Mesenchymal stem cell (in vitro differentiated cells and primary cell): ENCODE measurements around the gene ZDHHC16.

Experiments used
- DNase-seq: peaks from one replicate; pipeline ENCODE4 v3.0.0-alpha.2; 2013
- H2AFZ ChIP-seq: one replicate; pipeline ENCODE4 v1.6.1; 2013; ENCODE audit warnings: low read depth, mild to moderate bottlenecking, control low read depth, inconsistent platforms, low read length, moderate library complexity
- H2AK5ac ChIP-seq: 2 replicates; pipeline ENCODE4 v1.6.1; 2013; ENCODE audit warnings: low read length, moderate library complexity, mild to moderate bottlenecking, inconsistent platforms; ENCODE audit not compliant: severe bottlenecking
- H2BK120ac ChIP-seq: one replicate; pipeline ENCODE4 v1.6.1; 2013; ENCODE audit warnings: low read depth, mild to moderate bottlenecking, inconsistent platforms, low read length, moderate library complexity
- H2BK12ac ChIP-seq, 2 experiments: one replicate each; pipeline ENCODE4 v1.6.1; 2013; ENCODE audit warnings: inconsistent platforms in 2 of 2, low read length in 2 of 2, mild to moderate bottlenecking in 2 of 2, moderate library complexity in 2 of 2, control low read depth in 1 of 2
- H2BK15ac ChIP-seq: one replicate; pipeline ENCODE4 v1.6.1; 2013; ENCODE audit warnings: mild to moderate bottlenecking, low read depth, inconsistent platforms; ENCODE audit not compliant: poor library complexity, severe bottlenecking
- H2BK5ac ChIP-seq: 2 replicates; pipeline ENCODE4 v1.6.1; 2013; ENCODE audit warnings: low read depth, mild to moderate bottlenecking, low read length, control low read depth, inconsistent platforms; ENCODE audit not compliant: poor library complexity, severe bottlenecking
- H3K14ac ChIP-seq, 2 experiments: one replicate each; pipeline ENCODE4 v1.6.1; 2013; ENCODE audit warnings: inconsistent platforms in 2 of 2, low read length in 2 of 2, control low read depth in 1 of 2, mild to moderate bottlenecking in 1 of 2, moderate library complexity in 1 of 2
- H3K18ac ChIP-seq, 2 experiments: one replicate each; pipeline ENCODE4 v1.6.1; 2013; ENCODE audit warnings: inconsistent platforms in 2 of 2, low read length in 2 of 2, control low read depth in 1 of 2, low read depth in 1 of 2, mild to moderate bottlenecking in 1 of 2
- H3K23ac ChIP-seq, 2 experiments: one replicate each; pipeline ENCODE4 v1.6.1; 2013; ENCODE audit warnings: inconsistent platforms in 2 of 2, low read length in 2 of 2, mild to moderate bottlenecking in 2 of 2, moderate library complexity in 2 of 2, control low read depth in 1 of 2
- H3K27ac ChIP-seq: 2 replicates; pipeline ENCODE4 v1.5.1; 2013; ENCODE audit warnings: mild to moderate bottlenecking, moderate library complexity, low read length, control low read depth, inconsistent platforms; ENCODE audit not compliant: poor library complexity, severe bottlenecking
- H3K27me3 ChIP-seq, 2 experiments: 2 replicates each; pipeline versions ENCODE4 v1.6.1 to v1.7.0; 2013; ENCODE audit warnings: low read length in 2 of 2, mild to moderate bottlenecking in 2 of 2, moderate library complexity in 2 of 2, control low read depth in 1 of 2, inconsistent platforms in 1 of 2; ENCODE audit not compliant: control insufficient read depth in 1 of 2, insufficient read depth in 1 of 2
- H3K36me3 ChIP-seq, 2 experiments: 2 replicates each; pipeline versions ENCODE4 v1.6.1 to v1.7.0; 2013; ENCODE audit warnings: low read length in 2 of 2, control low read depth in 1 of 2, inconsistent platforms in 1 of 2, low read depth in 1 of 2, mild to moderate bottlenecking in 1 of 2; ENCODE audit not compliant: insufficient read depth in 2 of 2, control insufficient read depth in 1 of 2
- H3K4ac ChIP-seq, 2 experiments: one replicate each; pipeline ENCODE4 v1.6.1; 2013; ENCODE audit warnings: inconsistent platforms in 2 of 2, low read length in 2 of 2, mild to moderate bottlenecking in 2 of 2, moderate library complexity in 2 of 2, control low read depth in 1 of 2, low read depth in 1 of 2
- H3K4me1 ChIP-seq: 2 replicates; pipeline ENCODE4 v1.6.1; 2013; ENCODE audit warnings: low read depth, low read length, control low read depth; ENCODE audit not compliant: control insufficient read depth, insufficient read depth
- H3K4me2 ChIP-seq: 2 replicates; pipeline ENCODE4 v1.6.1; 2013; ENCODE audit warnings: low read length, mild to moderate bottlenecking, inconsistent platforms; ENCODE audit not compliant: poor library complexity, severe bottlenecking
- H3K4me3 ChIP-seq, 2 experiments: 2 replicates each; pipeline versions ENCODE4 v1.5.1 to v1.7.0; 2013; ENCODE audit warnings: low read length in 2 of 2, mild to moderate bottlenecking in 2 of 2, control low read depth in 1 of 2, low read depth in 1 of 2; ENCODE audit not compliant: insufficient read depth in 1 of 2
- H3K79me1 ChIP-seq: replicated peaks from 2 replicates; pipeline ENCODE4 v1.6.1; 2013; ENCODE audit warnings: mild to moderate bottlenecking, control low read depth, low read length, inconsistent platforms; ENCODE audit not compliant: poor library complexity, severe bottlenecking
- H3K9ac ChIP-seq: 2 replicates; pipeline ENCODE4 v1.7.0; 2013; ENCODE audit warnings: mild to moderate bottlenecking, low read length, moderate library complexity
- H3K9me3 ChIP-seq: 2 replicates; pipeline ENCODE4 v1.7.0; 2013; ENCODE audit warnings: mild to moderate bottlenecking, low read length; ENCODE audit not compliant: control insufficient read depth
- H4K8ac ChIP-seq: one replicate; pipeline ENCODE4 v1.6.1; 2013; ENCODE audit warnings: inconsistent platforms, mild to moderate bottlenecking, low read length, moderate library complexity
- H4K91ac ChIP-seq: one replicate; pipeline ENCODE4 v1.6.1; 2013; ENCODE audit warnings: mild to moderate bottlenecking, low read length, inconsistent platforms
- WGBS: methylation state at CpG from one replicate; pipeline ENCODE4 v1.1.7; 2013; ENCODE audit warnings: mixed read lengths; 5-methylcytosine and 5-hydroxymethylcytosine counted together

The ZDHHC16 gene

GRCh38 chr10:97499561-97500296 is 53.8 kb downstream of the ZDHHC16 start:
- Histone ChIP-seq H3K79me1 (peaks cover 12% of the 10 kb centered on the region), H3K14ac (no peak overlapping the region), H2BK15ac (peak overlapping the region; percentile 52), H3K27me3 (no peaks in the 10 kb centered on the region), H3K9ac (peak overlapping the region; percentile 87), H3K4me3 (peak overlapping the region; percentile 88 to 96), H3K36me3 (peaks cover 4 to 13% of the 10 kb centered on the region in 2 experiments), H2AFZ (no peak overlapping the region), H2BK5ac (peak overlapping the region; percentile 46), H3K9me3 (no peaks in the 10 kb centered on the region), H3K4me1 (peaks cover 20% of the 10 kb centered on the region), H3K27ac (peak overlapping the region; percentile 83), H3K4me2 (peak overlapping the region; percentile 71), H4K91ac (no peak overlapping the region), H3K23ac (peak overlapping the region in 1 of 2 experiments; percentile 23), H3K18ac (peak overlapping the region; percentile 96 to 97), H2AK5ac (no peak overlapping the region), H2BK12ac (peak overlapping the region; percentile 25 to 95), H3K4ac (peak overlapping the region in 1 of 2 experiments; percentile 35), H2BK120ac (peak overlapping the region; percentile 97), H4K8ac (no peak overlapping the region)
- under 1% methylated on average over 41 of the region's 41 CpGs for WGBS
- peak; percentile 66 for DNase-seq

GRCh38 chr10:97500297-97500575 is 54.3 kb downstream of the ZDHHC16 start:
- Histone ChIP-seq H2BK15ac (no peak overlapping the region), H3K9me3 (no peaks in the 10 kb centered on the region), H3K4me2 (peak overlapping the region; percentile 71), H3K4me3 (peak overlapping the region; percentile 88 to 96), H3K23ac (no peak overlapping the region), H2BK120ac (no peak overlapping the region), H4K8ac (no peak overlapping the region), H3K4ac (no peak overlapping the region), H4K91ac (no peak overlapping the region), H2BK5ac (peak overlapping the region; percentile 69), H3K4me1 (peaks cover 16% of the 10 kb centered on the region), H2AK5ac (no peak overlapping the region), H3K27me3 (no peaks in the 10 kb centered on the region), H2BK12ac (peak overlapping the region in 1 of 2 experiments; percentile 25), H3K9ac (peak overlapping the region; percentile 87), H3K27ac (peak overlapping the region; percentile 81), H2AFZ (no peak overlapping the region), H3K18ac (no peak overlapping the region), H3K14ac (no peak overlapping the region), H3K36me3 (peaks cover 4 to 13% of the 10 kb centered on the region in 2 experiments), H3K79me1 (peaks cover 13% of the 10 kb centered on the region)
- WGBS, result 97% methylated on average over 2 of the region's 2 CpGs
- DNase-seq, result no peak

GRCh38 chr10:97502916-97503315 is 56.9 kb downstream of the ZDHHC16 start:
- no peak overlapping the region for H3K4ac ChIP-seq
- no peak overlapping the region for H3K23ac ChIP-seq
- H3K36me3 ChIP-seq, result peaks cover 7 to 13% of the 10 kb centered on the region in 2 experiments
- no peaks in the 10 kb centered on the region for H3K27me3 ChIP-seq
- H2BK5ac ChIP-seq, result no peak overlapping the region
- no peak overlapping the region for H3K14ac ChIP-seq
- no peak overlapping the region for H2BK15ac ChIP-seq
- H2AFZ ChIP-seq, result no peak overlapping the region
- no peak overlapping the region for H4K8ac ChIP-seq
- no peak for DNase-seq
- no peaks in the 10 kb centered on the region for H3K9me3 ChIP-seq
- no peak overlapping the region for H3K27ac ChIP-seq
- H3K79me1 ChIP-seq, result peaks cover 17% of the 10 kb centered on the region
- no peak overlapping the region for H4K91ac ChIP-seq
- no peak overlapping the region for H2BK12ac ChIP-seq
- no peak overlapping the region for H3K18ac ChIP-seq
- no peak overlapping the region for H3K4me2 ChIP-seq
- H2BK120ac ChIP-seq, result no peak overlapping the region
- H3K4me3 ChIP-seq, result no peak overlapping the region
- H3K4me1 ChIP-seq, result peaks cover 16% of the 10 kb centered on the region
- H2AK5ac ChIP-seq, result no peak overlapping the region
- 96% methylated on average over 3 of the region's 6 CpGs for WGBS
- no peak overlapping the region for H3K9ac ChIP-seq

GRCh38 chr10:97503406-97503805 is 57.4 kb downstream of the ZDHHC16 start:
- no peak overlapping the region for H2BK15ac ChIP-seq

More at GRCh38 chr10:97503406-97503805, 57.4 kb downstream of the ZDHHC16 start:
- Histone ChIP-seq H4K91ac (no peak overlapping the region), H3K27me3 (no peaks in the 10 kb centered on the region), H3K14ac (no peak overlapping the region), H3K18ac (no peak overlapping the region), H2BK5ac (no peak overlapping the region), H2BK120ac (no peak overlapping the region), H4K8ac (no peak overlapping the region), H3K9ac (no peak overlapping the region), H3K4ac (no peak overlapping the region), H3K4me1 (peaks cover 18% of the 10 kb centered on the region), H3K79me1 (peaks cover 18% of the 10 kb centered on the region), H3K4me2 (no peak overlapping the region), H3K4me3 (no peak overlapping the region), H3K9me3 (no peaks in the 10 kb centered on the region), H3K36me3 (peaks cover 7 to 13% of the 10 kb centered on the region in 2 experiments), H2AK5ac (no peak overlapping the region), H2AFZ (no peak overlapping the region), H2BK12ac (no peak overlapping the region), H3K27ac (no peak overlapping the region), H3K23ac (no peak overlapping the region)
- 87% methylated on average over 2 of the region's 3 CpGs for WGBS
- no peak for DNase-seq
